HepG2 (cell line): ENCODE results near the gene CKAP2. TPM values are rescaled to one million over a fixed set of nuclear protein-coding genes. Genes with fewer than 3 reads are reported as not detected.

ENCODE experiments used
- GATA4 ChIP-seq: sonication (generic); IDR thresholded peaks from 2 replicates; pipeline ENCODE4 v1.6.1; 2016; ENCODE audit warnings: antibody characterized with exemption, low read depth, borderline replicate concordance
- GLI4 ChIP-seq: sonication (generic); formaldehyde crosslinking; IDR thresholded peaks from 2 replicates; pipeline ENCODE4 v1.5.1; 2020; ENCODE audit warnings: missing genetic modification reagents, mild to moderate bottlenecking, moderate library complexity, borderline replicate concordance
- HDAC1 ChIP-seq: sonication (generic); formaldehyde crosslinking; IDR thresholded peaks from 2 replicates; pipeline ENCODE4 v1.5.1; 2020; ENCODE audit warnings: mild to moderate bottlenecking, missing genetic modification reagents
- KIAA2018 ChIP-seq: sonication (generic); formaldehyde crosslinking; IDR thresholded peaks from 2 replicates; pipeline ENCODE4 v1.5.0; 2020; ENCODE audit warnings: mild to moderate bottlenecking, missing genetic modification reagents, borderline replicate concordance
- MAZ ChIP-seq, 2 experiments: sonication (generic) in 1 of 2; formaldehyde crosslinking in 1 of 2; IDR thresholded peaks; 2 replicates each; pipeline versions ENCODE4 v1.5.0 to v1.6.1; 2012 to 2020; ENCODE audit warnings: low read depth in 2 of 2, mild to moderate bottlenecking in 2 of 2, borderline replicate concordance in 1 of 2, improper control_type of control experiment in 1 of 2, low read length in 1 of 2, missing genetic modification reagents in 1 of 2, moderate library complexity in 1 of 2
- MBD4 ChIP-seq: IDR thresholded peaks from 2 replicates; pipeline ENCODE4 v1.6.1; 2012; ENCODE audit warnings: low read length, inconsistent platforms, borderline replicate concordance
- NR1H2 ChIP-seq: sonication (generic); formaldehyde crosslinking; IDR thresholded peaks from 2 replicates; pipeline ENCODE4 v1.8.1; 2022; ENCODE audit warnings: low read depth, missing genetic modification reagents, borderline replicate concordance
- ZNF331 ChIP-seq: sonication (generic); formaldehyde crosslinking; IDR thresholded peaks from 2 replicates; pipeline ENCODE4 v1.4.0; 2020; ENCODE audit warnings: missing genetic modification reagents
- ZNF501 ChIP-seq: sonication (generic); formaldehyde crosslinking; IDR thresholded peaks from 2 replicates; pipeline ENCODE4 v1.5.1; 2020; ENCODE audit warnings: mild to moderate bottlenecking, moderate library complexity, missing genetic modification reagents
- ZNF672 ChIP-seq: sonication (generic); formaldehyde crosslinking; IDR thresholded peaks from 2 replicates; pipeline ENCODE4 v1.8.1; 2022; ENCODE audit warnings: missing genetic modification reagents
- ZNF691 ChIP-seq: sonication (generic); formaldehyde crosslinking; IDR thresholded peaks from 2 replicates; pipeline ENCODE4 v1.4.0; 2020; ENCODE audit warnings: missing genetic modification reagents, low read depth, mild to moderate bottlenecking, borderline replicate concordance
- polyA plus RNA-seq, 8 experiments: library from polyadenylated mRNA; depleted of rRNA in 3 of 8; stranded (reverse) in 7 of 8; unstranded in 1 of 8; fragments of >200 nt; fragmentation: Illumina TruSeq in 4 of 8; extraction: Trizol in 4 of 8; gene quantifications; 2 replicates each; pipeline versions ENCODE4 v1.2.1 to v1.2.3, GENCODE V29; 2011 to 2016; ENCODE audit warnings: low read depth in 4 of 8, missing spikeins in 1 of 8, mixed read lengths in 1 of 8; ENCODE audit not compliant: insufficient read depth in 1 of 8
- total RNA-seq, 5 experiments: library from RNA; depleted of rRNA; stranded (reverse); fragments of >200 nt; fragmentation: Illumina TruSeq; extraction: Trizol; gene quantifications; 2 replicates each; pipeline ENCODE4 v1.2.3, GENCODE V29; 2016; ENCODE audit warnings: low read depth in 1 of 5
- TF ChIP-seq, protein P1 (sequence below): sonication (generic); formaldehyde crosslinking; IDR thresholded peaks from 2 replicates; pipeline ENCODE4 v1.5.1; 2020; ENCODE audit warnings: mild to moderate bottlenecking, missing genetic modification reagents
- TF ChIP-seq, protein P2 (sequence below): sonication (generic); formaldehyde crosslinking; IDR thresholded peaks from 2 replicates; pipeline ENCODE4 v1.8.1; 2023; ENCODE audit warnings: mild to moderate bottlenecking, missing genetic modification reagents
- TF ChIP-seq, protein P3 (sequence below): sonication (generic); formaldehyde crosslinking; IDR thresholded peaks from 2 replicates; pipeline ENCODE4 v1.4.0; 2020; ENCODE audit warnings: missing genetic modification reagents

The CKAP2 gene
- total and polyA plus RNA-seq, 2 of the 13 experiments (the other 11 are each of a cell fraction or from before 2014, with no cell fraction given): 6.7 to 40.3 TPM

DNA sequence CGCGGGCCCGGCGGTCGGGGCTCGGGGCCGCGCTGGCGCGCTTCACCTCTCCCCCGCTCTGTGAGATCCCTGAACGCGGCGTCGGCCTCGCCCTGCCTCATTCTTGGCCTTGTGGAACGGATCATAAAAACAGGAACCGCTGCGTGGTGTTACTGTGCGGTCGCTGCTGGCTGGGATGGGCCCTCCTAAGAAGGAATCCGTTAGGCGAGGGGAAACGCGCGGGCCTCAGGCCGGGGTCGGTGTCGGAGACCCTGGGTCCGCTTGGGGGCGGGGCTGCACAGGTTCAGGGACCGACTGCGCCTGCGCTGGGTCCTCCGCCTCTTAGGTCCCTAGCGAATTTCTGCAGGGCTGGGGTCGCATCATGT, 381 bp downstream of the CKAP2 start (continued):
- TF ChIP-seq KIAA2018 (CRISPR knock-in tag) (no peak), NR1H2 (CRISPR knock-in tag) (no peak), ZNF672 (no peak), HDAC1 (no peak), ZNF691 (no peak), MBD4 (no peak), ZNF331 (CRISPR knock-in tag) (0 out of 2 replicates have a peak, but pooled peaks have one; percentile 10), ZNF501 (CRISPR knock-in tag) (0 out of 2 replicates have a peak, but pooled peaks have one; percentile 12), MAZ (IDR thresholded peaks at IDR 0.05; ENCODE audit: borderline replicate concordance, low read depth, low read length) (0 out of 2 replicates have a peak, but pooled peaks have one; percentile 39), MAZ (CRISPR knock-in tag; IDR thresholded peaks at IDR 0.05; ENCODE audit: low read depth) (no peak), GATA4 (no peak), GLI4 (CRISPR knock-in tag) (no peak)
- TF ChIP-seq, protein P1, sequence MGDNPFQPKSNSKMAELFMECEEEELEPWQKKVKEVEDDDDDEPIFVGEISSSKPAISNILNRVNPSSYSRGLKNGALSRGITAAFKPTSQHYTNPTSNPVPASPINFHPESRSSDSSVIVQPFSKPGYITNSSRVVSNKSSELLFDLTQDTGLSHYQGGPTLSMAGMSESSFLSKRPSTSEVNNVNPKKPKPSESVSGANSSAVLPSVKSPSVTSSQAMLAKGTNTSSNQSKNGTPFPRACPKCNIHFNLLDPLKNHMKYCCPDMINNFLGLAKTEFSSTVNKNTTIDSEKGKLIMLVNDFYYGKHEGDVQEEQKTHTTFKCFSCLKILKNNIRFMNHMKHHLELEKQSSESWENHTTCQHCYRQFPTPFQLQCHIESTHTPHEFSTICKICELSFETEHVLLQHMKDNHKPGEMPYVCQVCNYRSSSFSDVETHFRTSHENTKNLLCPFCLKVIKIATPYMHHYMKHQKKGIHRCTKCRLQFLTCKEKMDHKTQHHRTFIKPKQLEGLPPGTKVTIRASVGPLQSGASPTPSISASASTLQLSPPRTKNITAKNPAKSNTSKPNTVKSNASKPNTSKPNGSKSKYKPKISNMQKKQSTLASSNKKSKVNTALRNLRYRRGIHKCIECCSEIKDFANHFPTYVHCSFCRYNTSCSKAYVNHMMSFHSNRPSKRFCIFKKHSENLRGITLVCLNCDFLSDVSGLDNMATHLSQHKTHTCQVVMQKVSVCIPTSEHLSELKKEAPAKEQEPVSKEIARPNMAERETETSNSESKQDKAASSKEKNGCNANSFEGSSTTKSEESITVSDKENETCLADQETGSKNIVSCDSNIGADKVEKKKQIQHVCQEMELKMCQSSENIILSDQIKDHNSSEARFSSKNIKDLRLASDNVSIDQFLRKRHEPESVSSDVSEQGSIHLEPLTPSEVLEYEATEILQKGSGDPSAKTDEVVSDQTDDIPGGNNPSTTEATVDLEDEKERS (CRISPR knock-in tag): no peak
- TF ChIP-seq, protein P2, sequence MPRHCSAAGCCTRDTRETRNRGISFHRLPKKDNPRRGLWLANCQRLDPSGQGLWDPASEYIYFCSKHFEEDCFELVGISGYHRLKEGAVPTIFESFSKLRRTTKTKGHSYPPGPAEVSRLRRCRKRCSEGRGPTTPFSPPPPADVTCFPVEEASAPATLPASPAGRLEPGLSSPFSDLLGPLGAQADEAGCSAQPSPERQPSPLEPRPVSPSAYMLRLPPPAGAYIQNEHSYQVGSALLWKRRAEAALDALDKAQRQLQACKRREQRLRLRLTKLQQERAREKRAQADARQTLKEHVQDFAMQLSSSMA (CRISPR knock-in tag): no peak
- TF ChIP-seq, protein P3, sequence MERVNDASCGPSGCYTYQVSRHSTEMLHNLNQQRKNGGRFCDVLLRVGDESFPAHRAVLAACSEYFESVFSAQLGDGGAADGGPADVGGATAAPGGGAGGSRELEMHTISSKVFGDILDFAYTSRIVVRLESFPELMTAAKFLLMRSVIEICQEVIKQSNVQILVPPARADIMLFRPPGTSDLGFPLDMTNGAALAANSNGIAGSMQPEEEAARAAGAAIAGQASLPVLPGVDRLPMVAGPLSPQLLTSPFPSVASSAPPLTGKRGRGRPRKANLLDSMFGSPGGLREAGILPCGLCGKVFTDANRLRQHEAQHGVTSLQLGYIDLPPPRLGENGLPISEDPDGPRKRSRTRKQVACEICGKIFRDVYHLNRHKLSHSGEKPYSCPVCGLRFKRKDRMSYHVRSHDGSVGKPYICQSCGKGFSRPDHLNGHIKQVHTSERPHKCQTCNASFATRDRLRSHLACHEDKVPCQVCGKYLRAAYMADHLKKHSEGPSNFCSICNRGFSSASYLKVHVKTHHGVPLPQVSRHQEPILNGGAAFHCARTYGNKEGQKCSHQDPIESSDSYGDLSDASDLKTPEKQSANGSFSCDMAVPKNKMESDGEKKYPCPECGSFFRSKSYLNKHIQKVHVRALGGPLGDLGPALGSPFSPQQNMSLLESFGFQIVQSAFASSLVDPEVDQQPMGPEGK (CRISPR knock-in tag): no peak
